GM20431 (cell line): ENCODE data around the gene MCAT.

ENCODE experiments used
- in situ Hi-C: fragments of 300-500 bp; cut with MseI, MboI; formaldehyde crosslinking; loops from one replicate; pipeline ENCODE4 v1.15.0; 2020; ENCODE audit warnings: low sequenced_read_pairs; ENCODE audit not compliant: unreplicated experiment

Gene MCAT, protein sequence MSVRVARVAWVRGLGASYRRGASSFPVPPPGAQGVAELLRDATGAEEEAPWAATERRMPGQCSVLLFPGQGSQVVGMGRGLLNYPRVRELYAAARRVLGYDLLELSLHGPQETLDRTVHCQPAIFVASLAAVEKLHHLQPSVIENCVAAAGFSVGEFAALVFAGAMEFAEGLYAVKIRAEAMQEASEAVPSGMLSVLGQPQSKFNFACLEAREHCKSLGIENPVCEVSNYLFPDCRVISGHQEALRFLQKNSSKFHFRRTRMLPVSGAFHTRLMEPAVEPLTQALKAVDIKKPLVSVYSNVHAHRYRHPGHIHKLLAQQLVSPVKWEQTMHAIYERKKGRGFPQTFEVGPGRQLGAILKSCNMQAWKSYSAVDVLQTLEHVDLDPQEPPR

DNA sequence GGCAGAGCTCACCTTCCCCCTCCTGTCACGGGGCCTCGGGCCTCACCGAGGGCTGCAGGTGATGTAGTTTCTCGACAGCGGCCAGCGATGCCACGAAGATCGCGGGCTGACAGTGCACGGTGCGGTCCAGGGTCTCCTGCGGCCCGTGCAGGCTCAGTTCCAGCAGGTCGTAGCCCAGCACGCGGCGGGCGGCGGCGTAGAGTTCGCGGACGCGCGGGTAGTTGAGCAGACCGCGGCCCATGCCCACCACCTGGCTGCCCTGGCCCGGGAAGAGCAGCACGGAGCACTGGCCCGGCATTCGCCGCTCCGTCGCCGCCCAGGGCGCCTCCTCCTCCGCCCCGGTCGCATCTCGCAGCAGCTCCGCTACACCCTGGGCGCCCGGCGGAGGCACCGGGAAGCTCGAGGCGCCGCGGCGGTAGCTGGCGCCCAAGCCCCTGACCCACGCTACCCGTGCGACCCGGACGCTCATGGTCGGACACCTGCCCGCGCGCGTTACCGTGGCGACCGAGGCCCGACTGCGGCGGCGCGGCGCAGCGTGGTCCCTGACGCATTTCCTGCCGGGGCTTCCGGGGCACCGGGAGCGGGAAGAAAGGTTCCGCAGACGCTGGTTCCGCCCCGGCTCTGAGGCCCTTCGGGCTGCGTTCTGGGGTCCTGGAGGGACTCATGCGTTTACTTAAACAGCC, at the start of gene MCAT:
Gene MCAT (minus strand): TSS at position 519 of the 683 bp plus-strand sequence. CDS start 50 bp downstream, at position 469.
- in situ Hi-C loops, result no loop called here

DNA sequence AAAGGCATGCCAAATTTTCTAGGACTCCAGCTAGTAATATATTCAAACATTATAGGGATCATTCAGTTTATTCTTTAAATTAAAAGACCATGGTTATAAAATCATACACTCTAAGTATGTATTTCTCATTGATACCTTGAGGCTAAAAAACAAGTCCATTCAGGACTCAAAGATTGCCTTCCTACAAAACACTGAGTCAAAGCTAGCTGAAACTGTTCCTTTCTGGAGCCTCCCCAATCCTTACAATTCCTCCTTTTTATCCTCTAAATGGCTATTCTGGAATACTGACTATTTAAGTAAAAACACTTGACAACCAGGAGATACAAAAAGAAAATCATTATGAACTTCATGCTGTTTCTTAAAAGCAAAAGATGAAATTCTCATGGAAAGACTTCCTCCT, 48.6 kb upstream of the MCAT start:
- in situ Hi-C loops, result no loop called here

DNA sequence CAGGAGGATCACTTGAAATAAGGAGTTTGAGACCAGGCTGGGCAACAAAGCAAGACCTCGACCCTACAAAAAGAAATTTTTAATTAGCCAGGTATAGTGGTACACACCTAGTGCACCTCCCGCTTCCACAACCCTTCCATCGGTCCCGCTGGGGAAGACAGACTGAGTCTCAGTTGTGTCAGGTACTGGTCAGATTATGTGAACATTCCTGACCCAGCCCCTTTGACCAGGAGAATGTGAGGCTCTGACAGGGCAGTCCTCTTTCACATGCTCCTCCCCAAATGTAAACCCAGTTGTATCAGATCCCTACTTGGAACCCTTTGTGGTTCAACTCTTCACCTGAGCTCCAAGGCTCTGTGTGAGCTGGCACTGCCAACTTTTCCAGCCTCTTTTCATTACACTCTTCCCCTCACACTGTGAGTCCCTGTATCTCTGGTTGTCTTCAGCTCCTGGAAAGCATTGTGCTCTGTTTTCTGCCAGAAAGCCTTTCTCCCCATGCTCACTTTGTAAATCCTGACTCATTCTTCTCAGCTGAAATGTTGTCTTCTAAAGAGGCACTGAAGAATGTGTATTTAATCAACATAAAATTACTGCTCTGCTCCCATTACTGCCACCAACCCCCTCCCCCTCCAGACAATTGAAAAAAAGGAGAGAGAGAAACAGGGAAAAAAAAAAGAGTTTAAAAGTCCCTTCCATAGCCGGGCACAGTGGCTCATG, 45.8 kb upstream of the MCAT start:
- in situ Hi-C loops, result no loop called here

DNA sequence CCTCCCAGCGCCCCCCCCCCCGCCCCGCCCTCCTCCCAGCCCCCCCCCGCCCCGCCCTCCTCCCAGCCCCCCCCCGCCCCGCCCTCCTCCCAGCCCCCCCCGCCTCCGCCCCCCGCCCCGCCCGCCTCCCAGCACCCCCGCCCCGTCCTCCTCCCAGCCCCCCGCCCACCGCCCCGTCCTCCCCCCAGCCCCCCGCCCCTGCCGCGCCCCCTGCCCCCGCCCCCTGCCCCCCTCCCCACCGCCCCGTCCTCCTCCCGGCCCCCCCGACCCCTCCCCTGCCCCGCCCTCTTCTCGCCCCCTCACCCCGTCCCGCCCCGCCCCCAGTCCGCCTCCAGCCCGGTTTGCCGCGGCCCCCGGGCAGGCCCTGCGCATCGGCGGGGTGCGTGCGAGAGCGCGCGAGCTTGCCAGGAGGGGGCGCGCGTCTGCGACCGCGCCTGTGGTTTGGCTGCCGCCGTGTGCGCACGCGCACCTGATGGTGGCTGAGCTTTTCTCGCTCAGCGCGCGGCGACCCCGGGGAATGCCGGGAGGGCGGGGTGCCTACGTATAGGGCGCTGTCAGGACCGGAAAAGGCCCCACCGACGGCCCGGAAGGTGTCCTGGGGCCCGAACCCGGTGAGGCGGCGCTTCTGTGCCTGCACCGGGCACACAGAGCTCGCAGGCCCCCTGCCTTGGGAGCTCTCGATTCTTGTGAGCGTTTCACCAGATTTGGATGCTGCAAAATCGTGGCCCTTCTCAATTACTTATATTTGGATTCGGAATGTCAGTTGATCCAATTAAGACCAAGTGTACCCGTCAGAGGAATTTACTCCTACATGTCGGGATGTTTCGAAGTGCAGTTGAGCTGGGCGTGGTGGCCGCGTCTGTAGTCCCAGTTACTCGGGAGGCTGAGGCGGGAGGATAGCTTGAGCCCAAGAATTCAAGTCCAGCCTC, 44.2 kb upstream of the MCAT start:
- in situ Hi-C loops, result no loop called here

DNA sequence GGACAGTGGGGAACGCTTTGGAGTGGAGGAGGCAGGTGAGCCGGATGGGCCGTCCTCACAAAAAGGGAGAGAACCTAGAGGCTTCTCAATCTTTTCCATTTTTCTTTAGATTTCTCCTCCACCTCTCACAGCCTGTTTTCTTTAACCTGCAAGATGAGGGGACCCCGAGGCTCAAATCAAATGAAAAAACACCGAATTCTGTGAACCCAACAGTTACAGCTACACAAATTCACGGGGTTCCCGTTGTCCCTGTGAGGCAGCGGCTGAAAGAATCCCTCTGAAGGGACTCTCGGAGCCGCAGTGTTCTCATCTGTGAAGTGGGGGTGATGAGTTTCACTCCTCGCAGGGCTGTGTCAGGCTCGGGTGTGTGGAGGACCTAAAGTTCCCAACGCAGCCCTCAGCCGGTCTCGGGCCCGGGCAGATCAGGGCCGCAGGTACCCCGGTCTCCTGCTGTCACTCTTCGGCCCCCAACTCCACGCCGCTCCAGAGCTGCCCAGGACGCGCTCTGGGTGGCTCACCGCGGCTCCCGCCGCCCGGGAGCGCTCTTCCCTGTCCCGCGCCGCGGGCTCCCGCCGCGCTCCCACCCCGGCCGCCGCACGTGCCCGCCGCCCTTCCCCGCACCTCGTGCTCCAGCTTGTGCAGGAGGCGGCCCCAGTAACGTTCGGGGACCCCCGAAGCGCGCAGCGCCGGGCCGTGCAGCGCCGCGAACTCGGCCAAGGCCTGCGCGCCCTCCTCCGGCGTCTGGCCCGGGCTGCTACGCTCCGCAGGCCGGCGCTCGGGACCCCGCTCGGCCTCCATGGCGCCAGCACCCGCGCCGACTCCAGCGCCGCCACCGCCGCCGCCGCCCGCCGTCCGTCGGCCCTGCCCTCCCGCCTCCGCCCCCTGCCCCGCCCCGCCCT, 43.3 kb upstream of the MCAT start, which contains the start of gene TTLL12:
Gene TTLL12 (minus strand): TSS at position 863 of the 899 bp plus-strand sequence. CDS start 65 bp downstream, at position 798.
- in situ Hi-C loops, result no loop called here

DNA sequence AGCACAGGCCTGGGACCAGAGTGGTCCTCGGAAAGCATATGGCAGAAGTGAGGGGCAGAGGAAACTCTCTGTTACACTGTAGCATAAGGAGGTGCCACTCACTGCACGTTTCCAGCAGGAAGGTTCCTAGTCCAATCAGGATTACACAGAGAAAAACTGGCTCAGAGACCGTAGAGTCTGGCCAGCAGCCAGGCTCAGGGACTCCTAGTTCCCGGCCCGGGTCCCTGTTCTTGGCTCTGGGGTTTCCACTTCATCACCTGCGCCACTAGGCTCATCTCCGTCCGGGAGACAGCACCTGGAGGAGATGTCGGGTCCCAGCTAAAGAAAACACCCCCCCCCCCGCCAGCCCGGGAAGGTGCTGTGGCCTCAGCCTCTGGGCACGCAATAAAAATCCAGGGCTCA, 42.7 kb upstream of the MCAT start:
- in situ Hi-C loops, result no loop called here

DNA sequence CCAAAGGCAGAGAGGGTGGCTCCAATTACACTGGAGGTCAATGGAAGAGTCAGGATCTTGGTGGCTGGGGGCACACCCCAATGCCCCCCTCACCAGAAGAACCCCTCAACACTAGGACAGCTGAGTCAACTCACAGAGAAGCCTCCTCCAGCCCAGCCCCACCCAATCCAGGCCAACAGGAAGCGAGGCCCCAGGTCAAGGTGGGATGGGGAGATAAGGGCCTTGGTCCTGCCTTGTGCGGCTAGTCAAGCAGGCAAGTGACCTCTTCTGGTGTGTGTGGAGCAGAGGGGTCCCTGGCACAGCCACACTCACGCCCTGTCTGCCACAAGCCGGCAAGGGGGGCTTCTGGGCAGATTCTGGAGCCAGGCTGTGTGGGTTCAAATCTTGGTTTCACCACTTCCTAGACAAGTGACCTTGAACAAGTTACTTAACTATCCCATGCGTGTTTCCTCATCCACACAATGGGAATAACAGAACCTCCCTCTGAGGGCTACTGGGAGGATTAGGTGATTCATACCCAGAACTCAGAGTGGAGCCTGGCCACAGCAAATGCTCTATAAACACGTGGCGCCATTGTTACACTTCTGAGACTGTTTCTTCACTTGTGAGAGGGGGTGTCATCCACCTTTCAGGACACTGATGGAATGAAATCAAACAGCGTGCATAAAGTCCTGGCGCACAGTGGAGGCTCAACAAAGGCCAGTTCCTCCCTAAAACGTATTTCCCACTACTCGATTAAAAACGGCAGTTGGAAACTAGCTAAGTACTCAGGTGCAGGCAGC, 40.5 kb upstream of the MCAT start:
- in situ Hi-C loops, result no loop called here

DNA sequence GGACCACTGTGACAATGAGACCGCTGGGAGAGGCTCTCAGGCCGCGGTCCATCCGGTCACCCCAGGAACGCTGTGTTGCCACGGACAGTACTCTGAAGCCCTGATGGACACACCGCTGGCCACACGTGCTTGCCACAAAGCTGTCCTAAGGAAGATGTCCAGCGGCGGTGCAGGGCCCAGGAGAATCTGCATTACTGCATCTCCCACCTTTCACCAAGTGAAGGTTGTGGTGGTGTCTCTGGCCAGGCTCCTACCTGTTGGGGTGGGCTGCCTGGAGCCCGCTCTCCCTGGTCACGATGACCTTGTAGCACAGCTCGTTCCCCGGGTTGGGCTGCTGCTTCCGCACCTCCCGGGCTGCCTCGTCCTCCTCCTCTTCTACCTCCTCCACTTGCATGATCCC, 39.5 kb upstream of the MCAT start:
- in situ Hi-C loops, result no loop called here

DNA sequence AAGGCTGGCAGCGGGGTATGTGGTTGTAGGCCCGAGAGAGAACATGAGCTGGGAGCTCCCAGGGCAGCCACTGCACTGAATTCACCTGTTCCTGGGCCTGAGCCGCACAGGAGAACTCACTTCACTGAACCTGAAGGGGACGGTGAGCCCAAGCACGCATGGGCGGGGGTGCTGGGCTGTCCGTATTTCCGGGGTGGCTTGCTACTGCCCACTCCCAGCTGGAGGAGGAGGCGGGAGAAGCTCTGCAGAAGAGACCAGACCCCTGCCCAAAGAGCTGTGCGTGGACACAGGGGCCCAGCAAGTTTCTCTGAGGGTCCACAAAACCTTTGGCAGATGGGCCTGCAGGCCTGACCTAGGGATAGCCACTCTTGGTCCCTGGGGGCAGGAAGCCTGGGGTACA, 38.9 kb upstream of the MCAT start:
- in situ Hi-C loops, result no loop called here

DNA sequence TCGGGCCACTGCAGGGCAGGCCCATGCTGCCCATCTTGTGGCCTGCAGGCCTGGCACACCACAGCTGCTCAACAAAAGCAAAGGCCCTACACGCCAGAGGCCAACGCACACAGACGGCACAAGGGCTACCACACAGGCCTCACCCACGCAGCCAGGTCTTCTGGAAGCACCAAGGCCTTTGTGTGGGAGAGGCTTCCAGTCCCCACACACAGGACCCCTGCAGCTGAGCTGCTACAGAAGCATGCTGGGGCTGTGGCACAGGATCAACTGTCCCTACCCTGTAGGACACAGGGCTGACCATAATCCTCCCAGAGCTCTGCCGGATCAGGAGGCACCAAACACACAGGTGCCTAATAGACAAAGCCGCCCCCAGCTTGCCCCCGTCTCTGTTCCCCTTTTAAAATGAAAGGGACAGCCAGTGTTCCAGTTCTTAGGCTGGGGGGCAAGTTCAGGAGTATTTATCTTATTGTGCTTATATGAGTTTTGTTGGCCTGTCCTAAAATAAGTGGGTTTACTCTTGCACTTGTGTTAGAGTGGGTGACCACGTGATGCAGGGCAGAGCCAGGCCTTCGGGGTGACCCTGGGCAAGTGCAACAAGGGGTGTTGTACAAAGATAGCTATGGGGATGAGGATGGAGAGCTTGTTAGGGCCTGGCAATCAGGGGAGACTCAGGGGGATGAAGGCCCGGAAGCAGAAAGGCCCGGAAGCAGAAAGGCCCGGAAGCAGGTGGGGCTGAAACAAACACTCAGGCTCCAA, 38.3 kb upstream of the MCAT start:
- in situ Hi-C loops, result no loop called here

DNA sequence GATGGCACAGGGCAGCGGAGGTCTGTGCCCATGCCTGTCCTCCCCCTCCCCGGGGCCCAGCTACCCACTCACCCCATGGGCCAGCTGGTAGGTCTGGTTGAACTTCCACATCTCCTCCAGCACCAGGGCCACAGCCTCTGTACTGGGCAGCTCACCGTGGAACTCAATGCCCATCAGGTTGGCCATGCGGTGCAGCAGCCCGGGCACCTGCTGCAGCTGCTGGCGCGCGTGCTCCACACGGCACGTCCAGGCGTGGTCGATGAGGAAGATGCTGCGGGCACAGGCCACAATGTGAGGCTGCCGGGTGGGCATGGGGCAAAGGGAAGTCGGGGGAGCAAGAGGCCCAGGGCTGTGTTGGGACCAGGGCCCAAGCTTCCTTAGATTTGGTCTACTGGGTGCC, 37.5 kb upstream of the MCAT start:
- in situ Hi-C loops, result no loop called here

DNA sequence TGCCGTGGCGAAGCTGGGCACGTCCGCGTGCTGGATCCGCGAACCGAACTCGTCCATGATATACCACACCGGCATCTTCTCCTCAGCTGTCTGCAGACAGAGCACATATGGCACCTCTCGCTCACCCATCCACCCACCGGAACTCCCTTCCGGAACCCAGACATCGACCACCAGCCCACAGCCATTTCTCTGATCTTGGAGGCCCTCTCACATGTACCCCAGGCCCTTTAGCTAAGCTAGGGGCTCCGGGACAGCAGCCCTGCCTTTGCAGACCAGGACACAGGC, 36.7 kb upstream of the MCAT start:
- in situ Hi-C loops, result no loop called here

DNA sequence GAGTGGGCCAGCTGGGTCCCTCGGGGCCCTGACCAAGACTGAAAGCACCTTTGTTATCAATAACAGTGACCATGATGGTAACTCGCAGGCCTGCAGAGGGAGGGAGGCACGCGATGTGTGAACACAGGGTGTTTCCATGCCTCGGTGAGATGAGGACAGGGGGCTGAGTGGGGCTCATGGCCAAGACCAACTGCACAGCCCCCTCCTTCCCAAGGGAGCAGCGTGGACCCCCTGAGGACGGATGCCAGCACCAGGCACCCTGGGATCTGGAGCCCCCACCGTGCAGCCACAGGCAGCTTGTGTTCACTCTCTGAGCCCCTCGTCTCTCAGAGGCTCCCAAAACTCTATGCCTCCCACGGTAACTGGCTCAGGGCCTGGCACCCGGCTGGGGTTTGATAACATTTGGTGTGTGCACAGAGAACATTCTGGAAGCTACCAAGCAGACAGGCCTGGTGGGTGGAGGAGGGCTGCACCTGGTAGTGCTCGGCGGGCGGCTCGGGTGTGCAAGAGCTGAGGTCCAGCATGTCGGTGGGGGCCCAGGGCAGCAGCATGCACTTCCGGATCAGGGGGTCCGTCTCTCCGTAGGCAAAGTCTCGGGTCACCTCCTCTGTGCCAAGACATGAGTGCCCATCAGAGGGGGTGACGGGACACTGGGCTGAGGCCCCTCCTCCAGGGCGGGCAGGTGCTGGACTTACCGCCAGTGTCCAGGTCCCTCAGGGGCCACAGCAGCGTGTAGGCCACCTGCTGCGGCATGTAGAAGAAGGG, 36.1 kb upstream of the MCAT start:
- in situ Hi-C loops, result no loop called here

DNA sequence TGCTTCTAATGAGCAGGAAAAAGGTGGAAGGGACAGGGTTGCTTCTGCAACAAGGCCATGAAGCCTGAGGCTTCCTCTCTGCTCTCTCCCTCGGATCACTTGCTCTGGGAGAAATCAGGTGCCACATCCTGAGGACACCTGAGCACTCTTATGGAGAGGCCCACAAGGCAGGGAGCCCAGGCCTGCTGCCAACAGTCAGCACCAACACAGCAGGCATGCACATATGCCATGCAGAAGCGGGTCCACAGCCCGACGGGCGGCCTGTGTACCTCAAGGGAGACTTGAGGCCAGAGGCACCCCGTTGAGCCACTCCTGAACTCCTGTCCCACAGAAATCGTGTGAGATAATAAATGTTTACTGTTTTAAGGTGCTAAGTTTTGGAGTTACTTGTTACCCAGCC, 34.3 kb upstream of the MCAT start:
- in situ Hi-C loops, result no loop called here

DNA sequence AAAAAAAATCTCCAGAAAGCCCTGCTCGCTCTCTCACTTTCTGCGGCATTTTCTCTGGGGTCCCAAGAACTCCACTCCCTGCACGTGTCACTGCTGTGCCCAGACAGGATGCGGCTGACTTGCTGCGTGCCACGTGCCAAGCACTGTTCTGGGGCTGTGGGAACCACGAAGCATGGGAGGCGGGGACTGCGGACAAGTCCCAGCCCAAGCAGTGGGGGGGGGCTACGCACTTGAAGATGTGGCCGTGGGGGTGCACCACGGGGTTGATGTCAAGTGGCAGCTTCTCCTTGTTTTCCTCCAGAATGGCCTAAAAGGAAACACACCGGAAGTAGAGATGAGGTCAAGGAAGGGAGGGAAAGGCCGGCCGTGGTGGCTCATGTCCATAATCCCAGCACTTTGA, 32.9 kb upstream of the MCAT start:
- in situ Hi-C loops, result no loop called here

DNA sequence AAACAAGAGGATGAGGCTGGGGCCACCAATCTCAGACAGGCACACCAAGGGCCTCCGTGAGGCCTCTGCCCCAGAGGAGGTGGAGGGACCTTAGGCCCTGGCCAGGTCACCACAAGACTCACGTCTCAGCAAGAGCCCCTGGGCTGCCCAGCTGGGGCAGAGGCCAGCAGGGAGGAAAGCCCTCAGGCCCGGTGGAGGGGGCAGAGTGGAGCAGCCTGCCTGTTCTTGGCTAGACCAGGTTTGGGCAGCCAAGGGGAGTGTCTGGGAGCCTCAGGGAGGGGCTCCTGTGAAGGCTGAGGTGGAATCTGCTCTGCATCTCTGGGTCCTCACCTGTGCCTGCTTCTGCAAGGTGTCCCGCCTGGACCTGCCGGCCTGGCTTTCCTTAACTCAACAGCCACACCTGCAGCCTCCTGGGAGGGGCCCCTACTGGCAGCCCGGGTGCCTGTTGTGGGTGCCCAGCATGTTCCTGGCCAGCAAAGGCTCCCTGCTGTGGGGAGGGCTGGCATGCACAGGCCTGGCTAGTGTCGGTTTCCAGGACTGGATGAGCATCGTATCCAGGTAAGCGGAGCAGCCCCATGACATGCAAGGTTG, 31.8 kb upstream of the MCAT start:
- in situ Hi-C loops, result no loop called here
